ENCODE measurements around the gene KRT85.
A peak's percentile ranks its signal among the peaks of the same experiment; 100 is the strongest.

Gene KRT85

GRCh38 chr12:52359621-52360061 lies 7.6 kb downstream of the KRT85 start:
- H3K9me2 ChIP-seq (ENCODE audit: low read depth, low read length) = no peaks in the 10 kb centered on the region
- no peak overlapping the region for H3K4me2 ChIP-seq (ENCODE audit: low read length)
- H3K4me3 ChIP-seq (ENCODE audit: low read depth, low read length, poor library complexity, severe bottlenecking) = no peak overlapping the region
- H3K9ac ChIP-seq (ENCODE audit: low read length) = no peak overlapping the region
- H3K79me2 ChIP-seq (ENCODE audit: insufficient read depth, low read length) = no peaks in the 10 kb centered on the region
- no peaks in the 10 kb centered on the region for H3K36me3 ChIP-seq (ENCODE audit: insufficient read depth, low read length)
- H4K20me1 ChIP-seq (ENCODE audit: insufficient read depth, low read length) = no peaks in the 10 kb centered on the region
- TF ChIP-seq EZH2 (IDR thresholded peaks at IDR 0.05; ENCODE audit: borderline replicate concordance, low read length) (no peak), CTCF (IDR thresholded peaks at IDR 0.05; ENCODE audit: low read length) (no peak)
- H3K9me3 ChIP-seq (ENCODE audit: low read length) = no peaks in the 10 kb centered on the region
- no peaks in the 10 kb centered on the region for H3K27me3 ChIP-seq (ENCODE audit: insufficient read depth, low read length)
- no peak overlapping the region for H3K27ac ChIP-seq (ENCODE audit: low read depth, low read length, poor library complexity, severe bottlenecking)
- peaks cover 23% of the 10 kb centered on the region for H3K4me1 ChIP-seq (ENCODE audit: insufficient read depth, low read length, severe bottlenecking)
- no peak overlapping the region for H2AFZ ChIP-seq (ENCODE audit: low read length)
- no peaks in the 10 kb centered on the region for H3F3A ChIP-seq (ENCODE audit: insufficient read depth, low read length)

- no peak overlapping the region; the same call in 1 of the 2 replicates for H3K9ac ChIP-seq (ENCODE audit: low read length)
- no peaks in the 10 kb centered on the region for H3K27me3 ChIP-seq (ENCODE audit: insufficient read depth, low read length)
- H3K4me1 ChIP-seq (ENCODE audit: insufficient read depth, low read length, severe bottlenecking) = peaks cover 23% of the 10 kb centered on the region
- no peaks in the 10 kb centered on the region for H3K9me3 ChIP-seq (ENCODE audit: low read length)
- peak overlapping the region; percentile 84 for H3K27ac ChIP-seq (ENCODE audit: low read depth, low read length, poor library complexity, severe bottlenecking)
- no peaks in the 10 kb centered on the region for H4K20me1 ChIP-seq (ENCODE audit: insufficient read depth, low read length)
- H3K4me3 ChIP-seq (ENCODE audit: low read depth, low read length, poor library complexity, severe bottlenecking) = peak overlapping the region; percentile 7
- H2AFZ ChIP-seq (ENCODE audit: low read length) = no peak overlapping the region
- H3K36me3 ChIP-seq (ENCODE audit: insufficient read depth, low read length) = no peaks in the 10 kb centered on the region
- H3K9me2 ChIP-seq (ENCODE audit: low read depth, low read length) = no peaks in the 10 kb centered on the region
- H3K4me2 ChIP-seq (ENCODE audit: low read length) = peak overlapping the region; percentile 49; the same call in 1 of the 2 replicates
- no peaks in the 10 kb centered on the region for H3K79me2 ChIP-seq (ENCODE audit: insufficient read depth, low read length)
- no peaks in the 10 kb centered on the region for H3F3A ChIP-seq (ENCODE audit: insufficient read depth, low read length)
- no peak for TF ChIP-seq EZH2 (IDR thresholded peaks at IDR 0.05; ENCODE audit: borderline replicate concordance, low read length)
- peak; percentile 31; the same call in 1 of the 2 replicates for TF ChIP-seq CTCF (IDR thresholded peaks at IDR 0.05; ENCODE audit: low read length)
Measured at GRCh38 chr12:52358575-52359350, 8.5 kb downstream of the KRT85 start.

GRCh38 chr12:52356762-52357580 lies 10.3 kb downstream of the KRT85 start:
- H3K9ac ChIP-seq (ENCODE audit: low read length) = no peak overlapping the region
- H3K4me3 ChIP-seq (ENCODE audit: low read depth, low read length, poor library complexity, severe bottlenecking) = no peak overlapping the region
- H3K4me1 ChIP-seq (ENCODE audit: insufficient read depth, low read length, severe bottlenecking) = peaks cover 23% of the 10 kb centered on the region
- H3K27ac ChIP-seq (ENCODE audit: low read depth, low read length, poor library complexity, severe bottlenecking) = no peak overlapping the region
- no peaks in the 10 kb centered on the region for H4K20me1 ChIP-seq (ENCODE audit: insufficient read depth, low read length)
- no peaks in the 10 kb centered on the region for H3K27me3 ChIP-seq (ENCODE audit: insufficient read depth, low read length)
- H3K79me2 ChIP-seq (ENCODE audit: insufficient read depth, low read length) = no peaks in the 10 kb centered on the region
- no peaks in the 10 kb centered on the region for H3F3A ChIP-seq (ENCODE audit: insufficient read depth, low read length)
- no peaks in the 10 kb centered on the region for H3K9me2 ChIP-seq (ENCODE audit: low read depth, low read length)
- TF ChIP-seq EZH2 (IDR thresholded peaks at IDR 0.05; ENCODE audit: borderline replicate concordance, low read length) = no peak
- no peak for TF ChIP-seq CTCF (IDR thresholded peaks at IDR 0.05; ENCODE audit: low read length)
- H3K4me2 ChIP-seq (ENCODE audit: low read length) = no peak overlapping the region
- H3K9me3 ChIP-seq (ENCODE audit: low read length) = no peaks in the 10 kb centered on the region
- no peaks in the 10 kb centered on the region for H3K36me3 ChIP-seq (ENCODE audit: insufficient read depth, low read length)
- no peak overlapping the region for H2AFZ ChIP-seq (ENCODE audit: low read length)

Measured in OCI-LY1 (cell line).